HEK293 (cell line): ENCODE data around the gene PTPRG.
A peak's percentile ranks its signal among the peaks of the same experiment; 100 is the strongest.

Source experiments
- CTCF ChIA-PET: fragments of 350-600 bp; formaldehyde crosslinking; extraction: SDS; loops from one replicate; lab custom pipeline; 2021; ENCODE audit warnings: antibody characterized with exemption; lab: Yijun Ruan, JAX
- POLR2A ChIA-PET: fragments of 300-600 bp; formaldehyde crosslinking; extraction: SDS; loops from one replicate; lab custom pipeline; 2020; ENCODE audit warnings: antibody characterized with exemption, inconsistent platforms; lab: Yijun Ruan, JAX
- H3K27ac ChIP-seq: fragments of 200-500 bp; sonication (Bioruptor generic); 2 replicates; pipeline ENCODE4 v1.5.1; 2014; ENCODE audit warnings: low read depth, low read length, control low read depth, inconsistent platforms; ENCODE audit errors: extremely low read depth
- H3K36me3 ChIP-seq, 2 experiments: fragments of 200-500 bp in 1 of 2; sonication (Bioruptor generic) in 1 of 2; 1 replicate in 1 of 2; 2 replicates in 1 of 2; pipeline ENCODE4 v1.5.1; 2014 to 2017; ENCODE audit warnings: inconsistent platforms in 2 of 2, low read length in 2 of 2; ENCODE audit not compliant: control insufficient read depth in 2 of 2, insufficient read depth in 1 of 2
- H3K4me1 ChIP-seq: fragments of 200-500 bp; sonication (Bioruptor generic); 2 replicates; pipeline ENCODE4 v1.5.1; 2014; ENCODE audit warnings: mild to moderate bottlenecking, low read length, inconsistent platforms; ENCODE audit not compliant: control insufficient read depth, insufficient read depth
- H3K4me3 ChIP-seq: 2 replicates; pipeline ENCODE4 v1.5.1; 2011; ENCODE audit warnings: low read depth, mild to moderate bottlenecking, control low read depth, low read length, moderate library complexity
- H3K9me3 ChIP-seq: fragments of 200-500 bp; sonication (Bioruptor generic); 2 replicates; pipeline ENCODE4 v1.5.1; 2014; ENCODE audit warnings: low read depth, low read length, inconsistent platforms; ENCODE audit not compliant: control insufficient read depth, insufficient read depth
- ATF2 ChIP-seq: fragments of 450-650 bp; formaldehyde crosslinking; IDR thresholded peaks from 2 replicates; pipeline ENCODE4 v1.5.1; 2016; ENCODE audit warnings: missing biosample characterization, missing genetic modification characterization, low read depth
- ELK4 ChIP-seq: IDR thresholded peaks from 2 replicates; pipeline ENCODE4 v1.6.1; 2011; ENCODE audit warnings: mild to moderate bottlenecking, low read depth, low read length, borderline replicate concordance
- HIC1 ChIP-seq: fragments of 450-650 bp; formaldehyde crosslinking; IDR thresholded peaks from 2 replicates; pipeline ENCODE4 v1.5.1; 2016; ENCODE audit warnings: missing biosample characterization, missing genetic modification characterization
- IKZF3 ChIP-seq: fragments of 450-650 bp; IDR thresholded peaks from 2 replicates; pipeline ENCODE4 v1.5.0; 2018; ENCODE audit warnings: missing biosample characterization, mild to moderate bottlenecking, missing genetic modification characterization, moderate library complexity
- KLF8 ChIP-seq: fragments of 450-650 bp; formaldehyde crosslinking; IDR thresholded peaks from 2 replicates; pipeline ENCODE4 v1.5.1; 2016; ENCODE audit warnings: missing biosample characterization, missing genetic modification characterization
- PRDM1 ChIP-seq: fragments of 450-650 bp; formaldehyde crosslinking; IDR thresholded peaks from 2 replicates; pipeline ENCODE4; 2016; ENCODE audit warnings: missing biosample characterization, missing genetic modification characterization
- PRDM6 ChIP-seq: fragments of 450-650 bp; formaldehyde crosslinking; IDR thresholded peaks from 2 replicates; pipeline ENCODE4 v1.5.1; 2017; ENCODE audit warnings: missing biosample characterization, missing genetic modification characterization
- TRIM28 ChIP-seq: IDR thresholded peaks from 2 replicates; pipeline ENCODE4 v1.6.1; 2011; ENCODE audit warnings: low read length, control low read depth, borderline replicate concordance
- YY2 ChIP-seq: fragments of 450-650 bp; formaldehyde crosslinking; IDR thresholded peaks from 2 replicates; pipeline ENCODE4 v1.5.1; 2016; ENCODE audit warnings: missing biosample characterization, missing genetic modification characterization
- ZBTB44 ChIP-seq: fragments of 450-650 bp; IDR thresholded peaks from 2 replicates; pipeline ENCODE4 v1.5.1; 2018; ENCODE audit warnings: missing biosample characterization, mild to moderate bottlenecking, missing genetic modification characterization
- ZBTB48 ChIP-seq: fragments of 450-650 bp; formaldehyde crosslinking; IDR thresholded peaks from 2 replicates; pipeline ENCODE4 v1.5.1; 2016; ENCODE audit warnings: missing biosample characterization, missing genetic modification characterization
- ZNF133 ChIP-seq: fragments of 450-650 bp; formaldehyde crosslinking; IDR thresholded peaks from 2 replicates; pipeline ENCODE4 v1.5.1; 2016; ENCODE audit warnings: missing biosample characterization, missing genetic modification characterization
- ZNF146 ChIP-seq: fragments of 450-650 bp; formaldehyde crosslinking; IDR thresholded peaks from 2 replicates; pipeline ENCODE4 v1.5.1; 2016; ENCODE audit warnings: missing biosample characterization, missing genetic modification characterization
- ZNF558 ChIP-seq: fragments of 450-650 bp; formaldehyde crosslinking; IDR thresholded peaks from 2 replicates; pipeline ENCODE4 v1.5.1; 2016; ENCODE audit warnings: missing biosample characterization, missing genetic modification characterization
- ZNF692 ChIP-seq: fragments of 450-650 bp; formaldehyde crosslinking; IDR thresholded peaks from 2 replicates; pipeline ENCODE4 v1.5.1; 2016; ENCODE audit warnings: missing biosample characterization, missing genetic modification characterization

PTPRG gene

GRCh38 chr3:61772456-61772855 is 211.1 kb downstream of the PTPRG start:
- CTCF ChIA-PET, result interaction anchor here (0.6 kb wide), 1 partner anchor 1897 kb away, joined by 3 read pairs; no protein-coding TSS in a partner anchor

GRCh38 chr3:61774279-61774890 is 213.0 kb downstream of the PTPRG start:
- Histone ChIP-seq H3K4me3 (no peak overlapping the region), H3K4me1 (peaks cover 9% of the 10 kb centered on the region; the same call in 1 of the 2 replicates), H3K36me3 (no peaks in the 10 kb centered on the region), H3K27ac (no peak overlapping the region), H3K9me3 (no peaks in the 10 kb centered on the region)
- ChIA-PET CTCF (no interaction called here), POLR2A (no interaction called here)
- TF ChIP-seq ZNF146 (tag by site-specific recombination) (no peak), ZBTB44 (tag by site-specific recombination) (0 out of 2 replicates have a peak, but pooled peaks have one; percentile 54)

More at GRCh38 chr3:61772456-61772855, 211.1 kb downstream of the PTPRG start:
- Histone ChIP-seq H3K9me3 (no peaks in the 10 kb centered on the region), H3K4me3 (no peak overlapping the region), H3K27ac (no peak overlapping the region)
- POLR2A ChIA-PET, result no interaction called here
- TF ChIP-seq TRIM28 (no peak), ATF2 (peak; percentile 78)
- TF ChIP-seq, all 188 proteins: peak for 1
- H3K36me3 ChIP-seq, result no peaks in the 10 kb centered on the region
- peaks cover 4% of the 10 kb centered on the region; the same call in 1 of the 2 replicates for H3K4me1 ChIP-seq

GRCh38 chr3:61776390-61776789 is 215.0 kb downstream of the PTPRG start:
- TF ChIP-seq HIC1, result no peak
- 0 out of 2 replicates have a peak, but pooled peaks have one; percentile 17 for TF ChIP-seq PRDM1 (tag by site-specific recombination)
- H3K4me3 ChIP-seq, result no peak overlapping the region
- no peaks in the 10 kb centered on the region for H3K9me3 ChIP-seq
- POLR2A ChIA-PET, result no interaction called here
- H3K27ac ChIP-seq, result no peak overlapping the region
- no peaks in the 10 kb centered on the region for H3K36me3 ChIP-seq
- CTCF ChIA-PET, result interaction anchor here (1.0 kb wide), 1 partner anchor 21 kb away, joined by 3 read pairs; no protein-coding TSS in a partner anchor
- H3K4me1 ChIP-seq, result peaks cover 9% of the 10 kb centered on the region; the same call in 1 of the 2 replicates

- CTCF ChIA-PET, result interaction anchor here (0.9 to 1.0 kb wide), 2 partner anchors 22 to 411 kb away, joined by 3 read pairs; no protein-coding TSS in a partner anchor
- Histone ChIP-seq H3K9me3 (no peaks in the 10 kb centered on the region), H3K4me3 (no peak overlapping the region), H3K4me1 (peaks cover 9% of the 10 kb centered on the region; the same call in 1 of the 2 replicates), H3K36me3 (no peaks in the 10 kb centered on the region), H3K27ac (no peak overlapping the region)
- POLR2A ChIA-PET, result no interaction called here
- TF ChIP-seq KLF8, result peak; percentile 39; the same call in 1 of the 2 replicates
- 0 out of 2 replicates have a peak, but pooled peaks have one; percentile 47 for TF ChIP-seq YY2 (tag by site-specific recombination)
- TF ChIP-seq ZBTB48 (tag by site-specific recombination), result peak; percentile 40; the same call in 1 of the 2 replicates
- TF ChIP-seq PRDM6, result 0 out of 2 replicates have a peak, but pooled peaks have one; percentile 24
- 0 out of 2 replicates have a peak, but pooled peaks have one; percentile 43 for TF ChIP-seq ZNF692 (tag by site-specific recombination)
- no peak for TF ChIP-seq ZNF558
- peak; percentile 81 for TF ChIP-seq IKZF3
- TF ChIP-seq ELK4, result no peak
- TF ChIP-seq ZNF133 (tag by site-specific recombination), result no peak
Measured at GRCh38 chr3:61777483-61777882, 216.1 kb downstream of the PTPRG start.
